ENCODE data around the gene DCAF17. TPM values are rescaled to one million over a fixed set of nuclear protein-coding genes. Genes with fewer than 3 reads are reported as not detected.
"Not testable (repeated sequence)": the region's sequence is repeated elsewhere in the genome, so short reads cannot be mapped to it uniquely, and the experiment has no call there.

Gene DCAF17
- polyA plus RNA-seq, 1 donor = 21.8 TPM

DNA sequence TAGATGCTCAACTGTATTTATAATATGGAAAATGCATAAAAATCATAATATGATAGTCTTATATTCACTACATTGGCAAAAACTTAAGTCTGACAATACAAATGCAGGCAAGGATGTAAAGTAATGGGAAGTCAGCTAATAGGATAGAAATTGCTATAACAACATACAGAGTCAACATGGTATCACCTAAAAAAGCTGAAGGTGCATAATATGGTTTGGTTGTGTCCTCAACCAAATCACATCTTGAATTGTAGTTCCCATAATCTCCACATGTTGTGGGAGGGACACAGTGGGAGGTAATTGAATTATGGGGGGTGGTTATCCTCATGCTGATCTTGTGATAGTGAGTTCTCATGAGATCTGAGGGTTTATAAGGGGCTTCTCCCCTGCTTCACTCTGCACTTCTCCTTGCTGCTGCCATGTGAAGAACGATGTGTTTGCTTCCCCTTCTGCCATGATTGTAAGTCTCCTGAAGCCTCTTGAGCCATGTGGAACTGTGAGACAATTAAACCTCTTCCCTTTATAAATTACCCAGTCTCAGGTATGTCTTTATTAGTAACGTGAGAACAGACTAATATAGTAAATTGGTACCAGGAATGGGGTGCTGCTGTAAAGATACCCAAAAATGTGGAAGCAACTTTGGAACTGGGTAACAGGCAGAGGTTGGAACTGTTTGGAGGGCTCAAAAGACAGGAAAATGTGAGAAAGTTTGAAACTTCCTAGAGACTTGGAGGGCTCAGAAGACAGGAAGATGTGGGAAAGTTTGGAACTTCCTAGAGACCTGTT is 11.1 kb upstream of the DCAF17 start:
- H3K36me3 ChIP-seq (ENCODE audit: control insufficient read depth, insufficient read depth, low read length); H3K4me3 ChIP-seq (ENCODE audit: low read length); H3K4me1 ChIP-seq (ENCODE audit: control insufficient read depth, insufficient read depth, low read length); H3K27me3 ChIP-seq (ENCODE audit: control insufficient read depth, insufficient read depth, low read length); H3K9me3 ChIP-seq (ENCODE audit: control insufficient read depth, low read depth, low read length); DNase-seq; H3K27ac ChIP-seq (ENCODE audit: low read length): not testable (repeated sequence)
- 100% methylated on average over 1 of the region's 2 CpGs for WGBS (ENCODE audit: insufficient coverage, low lambda C conversion rate)

- H3K27me3 ChIP-seq (ENCODE audit: control insufficient read depth, insufficient read depth, low read length) = no peaks in the 10 kb centered on the region
- no peak for DNase-seq
- H3K36me3 ChIP-seq (ENCODE audit: control insufficient read depth, insufficient read depth, low read length) = no peaks in the 10 kb centered on the region
- no peak overlapping the region for H3K27ac ChIP-seq (ENCODE audit: low read length)
- no peak overlapping the region for H3K4me3 ChIP-seq (ENCODE audit: low read length)
- 100% methylated on average over 4 of the region's 7 CpGs for WGBS (ENCODE audit: insufficient coverage, low lambda C conversion rate)
- H3K9me3 ChIP-seq (ENCODE audit: control insufficient read depth, low read depth, low read length) = peaks cover 6% of the 10 kb centered on the region
- peaks cover 16% of the 10 kb centered on the region for H3K4me1 ChIP-seq (ENCODE audit: control insufficient read depth, insufficient read depth, low read length)
Observed at GRCh38 chr2:171430516-171431410, 3.3 kb upstream of the DCAF17 start.

DNA sequence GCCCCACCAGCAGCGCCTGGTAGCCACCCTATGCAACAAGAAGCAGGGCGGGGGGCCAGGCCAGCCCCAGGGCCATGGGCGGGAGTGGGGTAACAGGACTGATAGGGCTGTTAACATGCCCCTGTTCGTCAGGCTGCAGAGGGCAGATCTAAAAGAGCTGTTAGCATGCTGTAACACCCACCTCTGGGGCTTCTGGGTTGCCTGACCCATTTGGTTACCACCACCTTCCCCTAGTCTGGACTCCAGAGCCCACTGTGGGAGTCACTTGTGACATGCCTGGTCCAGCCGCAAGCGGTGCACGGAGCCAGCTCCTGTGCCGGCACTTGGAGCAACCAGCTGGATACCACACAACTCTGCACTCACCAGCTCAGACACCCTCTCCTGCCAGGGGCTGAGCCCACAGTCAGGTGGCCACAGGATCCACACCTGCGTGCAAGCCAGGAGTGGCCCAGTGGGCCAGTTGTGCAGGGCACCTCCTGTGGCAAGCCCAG is 2.3 kb upstream of the DCAF17 start:
- Histone ChIP-seq H3K36me3 (ENCODE audit: control insufficient read depth, insufficient read depth, low read length) (no peaks in the 10 kb centered on the region), H3K27me3 (ENCODE audit: control insufficient read depth, insufficient read depth, low read length) (no peaks in the 10 kb centered on the region), H3K4me3 (ENCODE audit: low read length) (no peak overlapping the region), H3K9me3 (ENCODE audit: control insufficient read depth, low read depth, low read length) (peaks cover 6% of the 10 kb centered on the region), H3K4me1 (ENCODE audit: control insufficient read depth, insufficient read depth, low read length) (peaks cover 16% of the 10 kb centered on the region), H3K27ac (ENCODE audit: low read length) (no peak overlapping the region)
- WGBS (ENCODE audit: insufficient coverage, low lambda C conversion rate) = no CpG with 5 or more reads among the region's 9 CpGs
- peak in 1 of 2 donors; percentile 7 for DNase-seq

- no peak for DNase-seq
- Histone ChIP-seq H3K27me3 (ENCODE audit: control insufficient read depth, insufficient read depth, low read length) (no peaks in the 10 kb centered on the region), H3K27ac (ENCODE audit: low read length) (peak overlapping the region; percentile 100), H3K9me3 (ENCODE audit: control insufficient read depth, low read depth, low read length) (peaks cover 6% of the 10 kb centered on the region), H3K4me1 (ENCODE audit: control insufficient read depth, insufficient read depth, low read length) (peaks cover 16% of the 10 kb centered on the region), H3K4me3 (ENCODE audit: low read length) (peak overlapping the region; percentile 78), H3K36me3 (ENCODE audit: control insufficient read depth, insufficient read depth, low read length) (peaks cover 3% of the 10 kb centered on the region)
- WGBS (ENCODE audit: insufficient coverage, low lambda C conversion rate) = 100% methylated on average over 1 of the region's 4 CpGs
Observed at GRCh38 chr2:171432206-171432968, 1.6 kb upstream of the DCAF17 start.

DNA sequence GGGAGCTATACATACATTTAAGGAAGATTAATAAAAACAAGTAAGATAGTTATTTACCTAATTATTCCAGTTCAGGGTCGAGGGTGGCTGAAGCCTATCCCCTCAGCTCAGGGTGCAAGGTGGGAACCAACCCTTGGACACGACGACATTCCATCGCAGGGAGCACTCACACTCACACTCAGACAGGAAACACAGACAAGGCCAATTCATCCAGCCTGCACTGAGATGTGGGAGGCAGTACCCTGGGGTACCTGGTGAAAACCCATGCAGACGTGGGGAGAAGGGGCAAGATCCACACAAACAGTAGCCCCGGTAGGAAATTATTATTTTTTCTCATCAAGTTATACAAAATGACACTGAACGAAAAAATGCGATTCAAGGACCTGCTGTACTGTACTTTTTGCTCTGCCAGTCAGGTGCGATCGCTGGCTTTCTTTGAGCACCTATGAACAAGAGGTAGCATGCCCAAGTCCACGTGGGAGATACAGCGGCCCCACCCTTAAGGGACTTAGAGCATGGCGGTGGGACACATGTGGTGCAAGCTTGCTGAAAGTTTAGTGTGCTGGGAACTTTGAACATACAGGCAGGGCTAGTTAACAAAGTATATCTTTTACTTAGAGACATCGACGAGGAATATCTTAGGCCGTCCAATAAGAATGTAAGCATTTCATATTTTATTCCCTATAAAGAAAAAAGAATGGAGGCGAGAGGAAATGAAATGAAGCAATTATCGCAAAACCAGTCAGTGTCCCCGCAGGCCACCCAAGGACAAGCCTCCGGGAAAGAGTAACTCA is 860 bp upstream of the DCAF17 start:
- peaks cover 4% of the 10 kb centered on the region for H3K36me3 ChIP-seq (ENCODE audit: control insufficient read depth, insufficient read depth, low read length)
- H3K4me3 ChIP-seq (ENCODE audit: low read length) = peak overlapping the region; percentile 78
- peak overlapping the region; percentile 100 for H3K27ac ChIP-seq (ENCODE audit: low read length)
- H3K27me3 ChIP-seq (ENCODE audit: control insufficient read depth, insufficient read depth, low read length) = no peaks in the 10 kb centered on the region
- peaks cover 6% of the 10 kb centered on the region for H3K9me3 ChIP-seq (ENCODE audit: control insufficient read depth, low read depth, low read length)
- DNase-seq = peak; percentile 67 to 87
- 0% methylated on average over 2 of the region's 20 CpGs for WGBS (ENCODE audit: insufficient coverage, low lambda C conversion rate)
- H3K4me1 ChIP-seq (ENCODE audit: control insufficient read depth, insufficient read depth, low read length) = peaks cover 16% of the 10 kb centered on the region

- H3K9me3 ChIP-seq (ENCODE audit: control insufficient read depth, low read depth, low read length) = peaks cover 6% of the 10 kb centered on the region
- H3K4me3 ChIP-seq (ENCODE audit: low read length) = peak within 1 kb of the TSS; percentile 78
- H3K4me1 ChIP-seq (ENCODE audit: control insufficient read depth, insufficient read depth, low read length) = peaks cover 16% of the 10 kb centered on the region
- no peaks in the 10 kb centered on the region for H3K27me3 ChIP-seq (ENCODE audit: control insufficient read depth, insufficient read depth, low read length)
- peak within 1 kb of the TSS; percentile 100 for H3K27ac ChIP-seq (ENCODE audit: low read length)
- no CpG with 5 or more reads among the region's 15 CpGs for WGBS (ENCODE audit: insufficient coverage, low lambda C conversion rate)
- H3K36me3 ChIP-seq (ENCODE audit: control insufficient read depth, insufficient read depth, low read length) = peaks cover 8% of the 10 kb centered on the region
- DNase-seq = no peak
Observed at GRCh38 chr2:171433763-171434012, 338 bp upstream of the DCAF17 start, which contains the start of gene METTL8. METTL8 (minus strand) TSS chr2:171433990; CDS start chr2:171392185, 41,805 bp downstream.

GRCh38 chr2:171436307-171436706 is 2.3 kb downstream of the DCAF17 start:
- DNase-seq = no peak
- WGBS (ENCODE audit: insufficient coverage, low lambda C conversion rate) = no CpG with 5 or more reads among the region's 1 CpG
- peaks cover 16% of the 10 kb centered on the region for H3K4me1 ChIP-seq (ENCODE audit: control insufficient read depth, insufficient read depth, low read length)
- peaks cover 6% of the 10 kb centered on the region for H3K9me3 ChIP-seq (ENCODE audit: control insufficient read depth, low read depth, low read length)
- no peaks in the 10 kb centered on the region for H3K27me3 ChIP-seq (ENCODE audit: control insufficient read depth, insufficient read depth, low read length)
- H3K36me3 ChIP-seq (ENCODE audit: control insufficient read depth, insufficient read depth, low read length) = peaks cover 29% of the 10 kb centered on the region
- H3K27ac ChIP-seq (ENCODE audit: low read length) = no peak overlapping the region
- no peak overlapping the region for H3K4me3 ChIP-seq (ENCODE audit: low read length)

GRCh38 chr2:171441470-171441869 is 7.4 kb downstream of the DCAF17 start:
- DNase-seq = no peak
- H3K36me3 ChIP-seq (ENCODE audit: control insufficient read depth, insufficient read depth, low read length) = peaks cover 45% of the 10 kb centered on the region
- H3K4me3 ChIP-seq (ENCODE audit: low read length) = no peak overlapping the region
- no peaks in the 10 kb centered on the region for H3K9me3 ChIP-seq (ENCODE audit: control insufficient read depth, low read depth, low read length)
- no peak overlapping the region for H3K27ac ChIP-seq (ENCODE audit: low read length)
- H3K4me1 ChIP-seq (ENCODE audit: control insufficient read depth, insufficient read depth, low read length) = no peaks in the 10 kb centered on the region
- no peaks in the 10 kb centered on the region for H3K27me3 ChIP-seq (ENCODE audit: control insufficient read depth, insufficient read depth, low read length)

DNA sequence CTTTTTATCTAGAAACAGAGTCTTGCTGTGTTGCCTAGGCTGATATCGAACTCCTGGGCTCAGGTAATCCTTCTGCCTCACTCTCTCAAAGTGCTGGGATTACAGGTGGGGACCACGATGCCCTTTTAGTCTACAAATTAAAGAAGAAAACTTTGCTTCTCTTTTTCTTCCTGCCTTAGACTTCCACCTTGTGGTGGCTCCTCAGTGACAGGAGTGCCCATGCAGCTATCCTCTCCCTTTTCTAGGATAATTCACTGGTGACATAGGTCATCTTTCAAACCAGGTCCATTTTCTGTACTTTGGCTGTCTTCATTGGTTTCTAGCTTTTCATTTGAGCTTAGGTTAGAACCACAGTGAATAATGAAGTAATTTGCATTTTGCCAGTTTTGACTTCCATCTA is 13.6 kb downstream of the DCAF17 start:
- Histone ChIP-seq H3K4me1 (ENCODE audit: control insufficient read depth, insufficient read depth, low read length) (no peaks in the 10 kb centered on the region), H3K27ac (ENCODE audit: low read length) (no peak overlapping the region), H3K27me3 (ENCODE audit: control insufficient read depth, insufficient read depth, low read length) (no peaks in the 10 kb centered on the region), H3K9me3 (ENCODE audit: control insufficient read depth, low read depth, low read length) (no peaks in the 10 kb centered on the region), H3K4me3 (ENCODE audit: low read length) (no peak overlapping the region), H3K36me3 (ENCODE audit: control insufficient read depth, insufficient read depth, low read length) (peaks cover 40% of the 10 kb centered on the region)
- no CpG with 5 or more reads among the region's 2 CpGs for WGBS (ENCODE audit: insufficient coverage, low lambda C conversion rate)
- peak; percentile 5 to 17 for DNase-seq
